ENCODE measurements around the gene MYRFL.
"Not testable (repeated sequence)": the region's sequence is repeated elsewhere in the genome, so short reads cannot be mapped to it uniquely, and the experiment has no call there.

Gene MYRFL
- total RNA-seq: 0 to 0.17 (median 0) reads per million in 9 experiments

DNA sequence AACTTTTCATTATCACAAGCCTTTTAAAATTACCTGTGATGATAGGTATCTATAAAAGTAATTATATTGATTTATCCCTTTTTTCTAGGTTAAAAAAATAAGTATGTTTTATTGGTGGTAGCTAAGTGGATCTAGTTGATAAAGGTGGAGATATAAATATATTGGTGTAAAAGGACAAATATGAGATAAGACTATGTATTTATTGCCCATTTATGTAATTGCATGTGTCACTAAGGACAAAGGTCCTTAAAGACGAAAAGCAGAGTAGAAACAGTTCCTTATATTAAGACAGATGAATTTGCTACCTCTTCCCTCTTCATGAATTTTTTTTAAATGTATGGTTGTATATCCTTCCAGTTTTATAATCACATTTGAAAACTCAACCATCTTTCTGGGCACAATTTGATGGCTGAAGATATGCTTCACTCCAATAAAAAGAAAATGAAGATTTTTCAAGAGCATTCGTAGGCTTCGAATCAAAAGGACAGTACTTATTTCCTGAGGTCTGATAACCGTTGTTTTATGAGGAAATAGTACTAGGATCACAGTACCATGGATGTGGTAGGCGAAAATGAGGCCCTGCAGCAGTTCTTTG is at the start of gene MYRFL:
Gene MYRFL, plus strand, starts transcription at position 262 of the 595 bp plus-strand sequence. Its CDS starts 291 bp downstream, at position 553.
- Mint-ChIP-seq H3K27me3 (peaks cover 19 to 32% of the 10 kb centered on the region in 2 donors), H3K4me1 (ENCODE audit: low read depth in 2 of 2) (no peaks in the 10 kb centered on the region)

DNA sequence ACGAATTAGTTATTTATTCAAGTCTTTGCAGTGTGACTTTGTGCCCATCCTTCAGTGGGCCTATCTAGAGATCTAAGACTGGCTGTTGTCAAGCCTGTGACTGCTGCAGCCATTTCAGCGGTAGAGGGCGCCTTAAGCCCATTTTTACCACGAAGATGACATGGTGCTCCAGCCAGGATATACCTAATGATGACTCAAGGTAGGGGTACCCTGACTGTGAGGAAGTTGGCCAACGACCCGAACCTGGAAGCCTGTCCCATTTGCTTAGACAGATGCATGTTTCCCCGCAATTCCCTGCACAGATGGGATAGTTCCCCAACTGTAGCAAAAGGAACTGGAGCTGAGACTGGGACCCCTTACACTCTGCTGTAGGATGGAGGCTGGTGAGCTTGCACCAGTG is 45.1 kb upstream of the MYRFL start:
- no peak overlapping the region for H3K4me3 Mint-ChIP-seq
- DNase-seq (no peak), ATAC-seq (replicated peaks) (no peak)
- no peaks in the 10 kb centered on the region for H3K36me3 Mint-ChIP-seq (ENCODE audit: insufficient read depth)
- H3K4me1 Mint-ChIP-seq (ENCODE audit: low read depth in 2 of 2): peaks cover 4% of the 10 kb centered on the region in 2 donors
- H3K9me3 Mint-ChIP-seq: peaks cover 0 to 14% of the 10 kb centered on the region in 2 donors
- no peaks in the 10 kb centered on the region for H3K27me3 Mint-ChIP-seq
- no peak overlapping the region for H3K27ac Mint-ChIP-seq

More for the DNA sequence above, at the start of gene MYRFL:
- ATAC-seq (replicated peaks) (no peak), DNase-seq (no peak)
- Mint-ChIP-seq H3K4me3 (no peak within 1 kb of the TSS), H3K36me3 (ENCODE audit: insufficient read depth) (no peaks in the 10 kb centered on the region), H3K9me3 (no peaks in the 10 kb centered on the region), H3K27ac (no peak within 1 kb of the TSS)

DNA sequence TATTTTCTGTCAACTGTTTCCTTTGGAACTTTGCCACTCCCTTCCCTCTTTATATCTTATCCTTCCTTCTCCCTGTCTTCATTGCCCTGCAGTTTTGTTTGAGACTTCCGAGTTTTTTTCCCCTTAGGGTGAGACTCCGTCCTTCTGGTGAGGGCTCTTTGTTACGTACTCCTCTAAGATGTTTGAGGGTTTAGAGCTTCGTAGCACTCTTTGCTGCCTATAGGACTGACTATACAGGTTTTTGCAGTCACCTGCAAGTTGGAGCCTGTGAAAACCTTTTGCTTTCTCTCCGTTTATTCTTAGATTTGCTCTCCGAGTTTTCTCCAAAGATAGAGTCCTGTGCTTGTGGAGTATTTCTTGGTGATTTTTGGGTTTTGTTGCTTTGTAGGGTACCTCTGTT is 41.7 kb upstream of the MYRFL start:
- H3K9me3 Mint-ChIP-seq: peaks cover 0 to 14% of the 10 kb centered on the region in 2 donors
- peaks cover 4 to 8% of the 10 kb centered on the region in 2 donors for H3K4me1 Mint-ChIP-seq (ENCODE audit: low read depth in 2 of 2)
- no peak overlapping the region for H3K27ac Mint-ChIP-seq
- no peak for ATAC-seq (replicated peaks)
- peaks cover 3% of the 10 kb centered on the region for H3K36me3 Mint-ChIP-seq (ENCODE audit: insufficient read depth)
- no peak overlapping the region for H3K4me3 Mint-ChIP-seq
- DNase-seq: no peak
- no peaks in the 10 kb centered on the region for H3K27me3 Mint-ChIP-seq

DNA sequence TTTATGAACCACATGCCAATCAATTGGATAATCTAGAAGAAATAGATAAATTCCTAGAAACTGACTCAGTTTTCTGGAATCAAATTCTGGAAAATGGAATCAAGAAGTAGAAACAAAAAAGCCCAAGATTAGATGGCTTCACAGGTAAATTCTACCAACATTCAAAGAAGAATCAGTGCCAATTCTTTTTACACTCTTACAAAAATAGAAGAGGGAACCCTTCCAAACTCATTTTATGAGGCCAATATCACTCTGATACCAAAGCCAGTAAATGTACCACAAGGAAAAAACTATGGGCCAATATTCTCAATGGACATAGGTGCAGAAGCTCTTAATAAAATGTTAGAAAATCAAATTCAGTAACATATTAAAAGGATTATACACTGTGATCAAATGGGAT is 35.7 kb upstream of the MYRFL start:
- Mint-ChIP-seq H3K4me1 (ENCODE audit: low read depth in 2 of 2) (peaks cover 0 to 4% of the 10 kb centered on the region in 2 donors), H3K27me3 (no peaks in the 10 kb centered on the region), H3K9me3 (peaks cover 6 to 30% of the 10 kb centered on the region in 2 donors), H3K36me3 (ENCODE audit: insufficient read depth) (peaks cover 3% of the 10 kb centered on the region), H3K4me3 (no peak overlapping the region), H3K27ac (no peak overlapping the region)
- DNase-seq (no peak), ATAC-seq (replicated peaks) (no peak)

DNA sequence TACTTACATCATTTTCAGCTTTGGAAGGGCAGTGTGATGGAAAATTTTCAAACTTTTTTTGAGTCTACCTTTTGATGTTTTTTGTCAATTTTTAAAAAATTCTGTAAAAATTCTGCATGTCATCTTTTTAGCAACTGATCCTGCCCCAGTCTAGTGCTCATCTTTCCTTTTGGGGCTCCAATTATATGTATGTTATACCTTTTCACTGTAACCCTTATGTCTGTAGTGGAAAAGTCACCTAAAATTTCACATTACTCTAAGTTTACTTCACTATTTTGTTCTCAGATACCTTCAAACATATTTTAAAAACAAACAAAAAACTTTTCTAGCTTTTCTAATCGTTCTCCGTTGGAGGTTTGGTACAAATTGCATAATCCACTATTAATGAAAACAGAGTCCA is 32.5 kb upstream of the MYRFL start:
- peaks cover 12% of the 10 kb centered on the region for H3K36me3 Mint-ChIP-seq (ENCODE audit: insufficient read depth)
- DNase-seq (no peak), ATAC-seq (replicated peaks) (no peak)
- H3K27me3 Mint-ChIP-seq: no peaks in the 10 kb centered on the region
- no peak overlapping the region for H3K4me3 Mint-ChIP-seq
- no peak overlapping the region for H3K27ac Mint-ChIP-seq
- no peaks in the 10 kb centered on the region for H3K4me1 Mint-ChIP-seq (ENCODE audit: low read depth in 2 of 2)
- peaks cover 6 to 30% of the 10 kb centered on the region in 2 donors for H3K9me3 Mint-ChIP-seq

DNA sequence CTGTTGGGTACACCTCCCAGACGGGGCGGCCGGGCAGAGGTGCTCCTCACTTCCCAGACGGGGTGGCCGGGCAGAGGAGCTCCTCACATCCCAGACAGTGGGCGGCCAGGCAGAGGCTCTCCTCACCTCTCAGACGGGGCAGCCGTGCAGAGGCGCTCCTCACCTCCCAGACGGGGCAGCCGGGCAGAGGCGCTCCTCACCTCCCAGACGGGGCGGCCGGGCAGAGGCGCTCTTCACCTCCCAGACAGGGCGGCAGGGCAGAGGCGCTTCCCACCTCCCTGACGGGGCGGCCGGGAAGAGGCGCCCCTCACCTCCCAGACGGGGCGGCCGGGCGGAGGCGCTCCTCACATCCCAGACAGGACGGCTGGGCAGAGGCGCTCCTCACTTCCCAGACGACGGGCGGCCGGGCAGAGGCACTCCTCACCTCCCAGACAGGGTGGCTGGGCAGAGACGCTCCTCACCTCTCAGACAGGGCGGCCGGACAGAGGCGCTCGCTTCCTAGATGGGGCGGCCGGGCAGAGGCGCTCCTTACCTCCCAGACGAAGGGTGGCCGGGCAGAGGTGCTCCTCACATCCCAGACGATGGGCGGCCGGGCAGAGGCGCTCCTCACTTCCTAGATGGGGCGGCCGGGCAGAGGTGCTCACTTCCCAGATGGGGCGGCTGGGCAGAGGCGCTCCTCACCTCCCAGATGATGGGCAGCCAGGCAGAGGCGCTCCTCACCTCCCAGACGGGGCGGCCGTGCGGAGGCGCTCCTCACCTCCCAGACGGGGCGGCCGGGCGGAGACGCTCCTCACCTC is 17.7 kb upstream of the MYRFL start:
- not testable (repeated sequence) for H3K36me3 Mint-ChIP-seq (ENCODE audit: insufficient read depth)

DNA sequence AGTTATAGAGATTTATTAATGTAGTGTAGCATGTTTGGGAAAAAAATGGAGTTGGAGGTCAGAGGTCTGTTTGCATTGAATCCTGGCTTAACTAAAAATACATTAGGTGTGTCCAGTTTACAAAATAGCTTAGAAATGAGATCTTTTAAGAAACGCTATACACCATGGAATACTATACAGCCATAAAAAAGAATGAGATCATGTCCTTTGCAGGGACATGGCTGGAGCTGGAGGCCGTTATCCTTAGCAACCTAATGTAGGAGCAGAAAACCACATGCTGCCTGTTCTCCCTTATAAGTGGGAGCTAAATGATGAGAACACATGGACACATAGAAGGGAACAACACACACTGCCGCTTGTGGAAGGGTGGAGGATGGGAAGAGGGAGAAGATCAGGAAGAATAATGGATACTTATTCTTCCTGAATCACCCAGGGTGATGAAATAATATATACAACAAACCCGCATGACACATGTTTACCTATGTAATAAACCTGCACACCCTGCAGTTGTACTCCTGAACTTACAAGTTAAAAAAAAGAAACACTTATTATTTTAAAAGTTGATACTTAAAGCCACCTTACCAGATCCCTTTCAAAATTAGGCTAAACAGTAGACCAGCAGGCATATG is 14.0 kb upstream of the MYRFL start:
- Mint-ChIP-seq H3K27me3 (no peaks in the 10 kb centered on the region), H3K4me3 (no peak overlapping the region), H3K4me1 (ENCODE audit: low read depth in 2 of 2) (no peaks in the 10 kb centered on the region), H3K36me3 (ENCODE audit: insufficient read depth) (peaks cover 3% of the 10 kb centered on the region), H3K27ac (no peak overlapping the region), H3K9me3 (peaks cover 0 to 5% of the 10 kb centered on the region in 2 donors)
- DNase-seq: no peak
- no peak for ATAC-seq (replicated peaks)

More for the DNA sequence above, 17.7 kb upstream of the MYRFL start:
- not testable (repeated sequence) for ATAC-seq (replicated peaks); H3K4me1 Mint-ChIP-seq (ENCODE audit: low read depth in 2 of 2); H3K27ac Mint-ChIP-seq; H3K4me3 Mint-ChIP-seq; DNase-seq; H3K9me3 Mint-ChIP-seq; H3K27me3 Mint-ChIP-seq

DNA sequence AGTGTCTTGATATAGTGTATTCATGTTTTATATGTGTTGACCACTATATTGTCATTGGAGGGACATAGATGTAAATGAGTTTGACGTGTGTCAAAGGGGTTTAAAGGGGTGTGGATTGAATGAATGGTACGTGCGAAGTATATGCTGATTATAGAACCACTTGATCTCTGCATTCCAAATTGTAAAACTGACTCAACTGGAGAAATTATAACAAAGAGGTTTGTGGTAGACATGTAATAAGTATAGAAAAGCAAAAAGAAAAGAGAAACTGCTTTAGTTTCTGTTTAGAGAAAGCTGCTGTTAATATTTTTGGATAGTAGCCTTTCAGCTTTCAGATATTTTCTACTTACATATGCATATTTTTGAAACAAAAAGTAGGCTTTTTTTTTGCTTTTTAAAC is 8.9 kb upstream of the MYRFL start:
- H3K4me3 Mint-ChIP-seq: no peak overlapping the region
- H3K9me3 Mint-ChIP-seq: no peaks in the 10 kb centered on the region
- H3K36me3 Mint-ChIP-seq (ENCODE audit: insufficient read depth): no peaks in the 10 kb centered on the region
- ATAC-seq (replicated peaks) (no peak), DNase-seq (no peak)
- H3K27me3 Mint-ChIP-seq: no peaks in the 10 kb centered on the region
- no peak overlapping the region for H3K27ac Mint-ChIP-seq
- H3K4me1 Mint-ChIP-seq (ENCODE audit: low read depth in 2 of 2): no peaks in the 10 kb centered on the region

DNA sequence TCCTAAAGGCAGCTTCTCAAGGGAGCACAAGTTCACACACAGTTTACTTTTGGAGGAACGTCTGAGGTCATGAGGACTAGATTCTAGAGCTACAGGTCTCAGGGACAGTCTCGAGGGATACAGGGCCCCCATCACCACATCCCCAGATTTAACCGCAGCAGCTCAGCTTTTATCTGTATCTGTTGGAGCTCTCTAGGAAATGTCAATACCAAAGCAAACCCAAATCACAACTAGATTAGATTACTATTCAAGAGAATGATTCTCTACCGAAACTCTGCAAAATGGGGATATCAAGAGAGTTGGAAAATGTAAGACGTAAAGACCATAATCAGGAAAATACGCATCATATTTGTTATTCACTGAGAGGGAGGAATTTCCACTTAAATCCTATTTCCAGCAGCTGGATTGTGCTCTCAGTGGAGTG is 4.0 kb upstream of the MYRFL start:
- ATAC-seq (replicated peaks) (no peak), DNase-seq (no peak)
- Mint-ChIP-seq H3K36me3 (ENCODE audit: insufficient read depth) (no peaks in the 10 kb centered on the region), H3K4me1 (ENCODE audit: low read depth in 2 of 2) (no peaks in the 10 kb centered on the region), H3K9me3 (no peaks in the 10 kb centered on the region), H3K4me3 (no peak overlapping the region), H3K27me3 (peaks cover 0 to 10% of the 10 kb centered on the region in 2 donors), H3K27ac (no peak overlapping the region)

DNA sequence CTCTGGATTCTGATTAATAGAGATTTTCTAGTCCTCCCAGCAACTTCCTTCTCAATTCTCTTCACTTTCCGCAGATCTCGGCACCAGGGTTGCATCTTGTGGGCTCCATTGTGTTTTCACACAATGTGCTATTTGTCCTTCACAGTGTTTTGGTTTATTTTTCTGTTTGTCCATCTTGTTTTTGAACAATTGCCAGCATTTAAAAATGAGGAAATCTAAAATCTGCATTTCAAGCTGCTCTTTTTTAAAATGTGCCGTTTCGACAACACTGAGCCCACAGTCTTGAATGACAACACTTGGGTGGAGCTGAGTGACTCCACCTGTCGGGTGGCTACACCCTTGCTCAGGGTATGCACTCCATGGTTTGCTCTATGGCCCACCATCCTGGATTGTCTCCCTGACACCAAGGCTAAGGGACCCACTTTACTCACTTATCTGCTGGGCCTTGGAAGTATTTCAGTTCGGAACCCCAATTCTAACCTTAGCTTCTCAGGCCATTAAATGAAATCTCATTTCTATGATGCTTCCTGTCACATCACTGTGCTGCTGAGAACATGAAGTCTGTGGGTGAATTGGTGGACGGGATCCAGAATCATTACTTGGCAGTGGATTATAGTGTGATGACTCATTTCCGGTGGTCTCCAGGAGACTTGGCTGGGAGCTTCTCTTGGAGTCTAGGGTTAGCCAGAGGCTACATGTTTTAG is 3.4 kb upstream of the MYRFL start:
- H3K27ac Mint-ChIP-seq: no peak overlapping the region
- H3K27me3 Mint-ChIP-seq: peaks cover 3 to 10% of the 10 kb centered on the region in 2 donors
- no peak overlapping the region for H3K4me3 Mint-ChIP-seq
- no peak for ATAC-seq (replicated peaks)
- no peaks in the 10 kb centered on the region for H3K9me3 Mint-ChIP-seq
- H3K4me1 Mint-ChIP-seq (ENCODE audit: low read depth in 2 of 2): no peaks in the 10 kb centered on the region
- DNase-seq: no peak
- no peaks in the 10 kb centered on the region for H3K36me3 Mint-ChIP-seq (ENCODE audit: insufficient read depth)

DNA sequence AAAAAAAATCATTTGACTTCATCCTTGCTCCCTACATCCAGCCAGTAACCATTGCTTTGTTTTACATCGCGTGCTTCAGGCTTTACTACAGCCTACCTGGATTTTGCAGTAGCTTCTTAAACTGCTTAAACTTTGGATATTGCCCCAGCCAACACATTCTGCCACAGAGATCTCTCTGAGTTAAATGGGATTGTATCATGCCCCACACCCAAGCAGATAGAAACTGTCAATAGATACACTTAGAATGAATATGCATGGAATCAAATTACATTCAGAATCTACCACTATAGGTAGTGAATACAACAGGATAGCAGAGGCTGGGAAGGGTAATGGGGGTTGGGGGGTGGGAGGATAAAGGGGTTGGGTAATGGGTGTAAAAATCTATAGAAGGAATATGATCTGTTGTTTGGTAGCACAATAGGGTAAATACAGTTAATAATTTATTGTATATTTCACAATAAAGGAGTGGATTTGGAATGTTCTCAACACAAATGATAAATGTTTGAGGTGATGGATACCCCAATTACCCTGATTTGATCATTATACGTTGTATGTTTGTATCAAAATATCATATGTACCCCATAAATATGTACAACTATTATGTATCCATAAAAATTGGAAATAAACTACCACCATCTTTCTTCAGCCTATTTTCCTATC is 2.7 kb upstream of the MYRFL start:
- no peak overlapping the region for H3K4me3 Mint-ChIP-seq
- H3K27me3 Mint-ChIP-seq: peaks cover 10 to 17% of the 10 kb centered on the region in 2 donors
- ATAC-seq (replicated peaks): no peak
- no peaks in the 10 kb centered on the region for H3K36me3 Mint-ChIP-seq (ENCODE audit: insufficient read depth)
- no peaks in the 10 kb centered on the region for H3K9me3 Mint-ChIP-seq
- no peak for DNase-seq
- H3K4me1 Mint-ChIP-seq (ENCODE audit: low read depth in 2 of 2): no peaks in the 10 kb centered on the region
- H3K27ac Mint-ChIP-seq: no peak overlapping the region

DNA sequence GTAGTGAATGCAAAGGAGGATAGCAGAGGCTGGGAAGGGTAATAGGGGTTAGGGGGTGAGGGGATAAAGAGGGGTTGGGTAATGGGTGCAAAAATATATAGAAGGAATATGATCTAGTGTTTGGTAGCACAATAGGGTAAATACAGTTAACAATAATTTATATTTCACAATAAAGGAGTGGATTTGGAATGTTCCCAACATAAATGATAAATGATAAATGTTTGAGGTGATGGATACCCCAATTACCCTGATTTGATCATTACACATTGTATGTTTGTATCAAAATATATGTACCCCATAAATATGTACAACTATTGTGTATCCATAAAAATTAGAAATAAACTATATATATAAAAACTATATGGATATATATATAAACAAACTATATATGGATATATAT is 999 bp upstream of the MYRFL start:
- no peak overlapping the region for H3K27ac Mint-ChIP-seq
- no peak for ATAC-seq (replicated peaks)
- H3K27me3 Mint-ChIP-seq: peaks cover 12 to 27% of the 10 kb centered on the region in 2 donors
- DNase-seq: no peak
- H3K9me3 Mint-ChIP-seq: no peaks in the 10 kb centered on the region
- H3K36me3 Mint-ChIP-seq (ENCODE audit: insufficient read depth): no peaks in the 10 kb centered on the region
- no peak overlapping the region for H3K4me3 Mint-ChIP-seq
- no peaks in the 10 kb centered on the region for H3K4me1 Mint-ChIP-seq (ENCODE audit: low read depth in 2 of 2)

DNA sequence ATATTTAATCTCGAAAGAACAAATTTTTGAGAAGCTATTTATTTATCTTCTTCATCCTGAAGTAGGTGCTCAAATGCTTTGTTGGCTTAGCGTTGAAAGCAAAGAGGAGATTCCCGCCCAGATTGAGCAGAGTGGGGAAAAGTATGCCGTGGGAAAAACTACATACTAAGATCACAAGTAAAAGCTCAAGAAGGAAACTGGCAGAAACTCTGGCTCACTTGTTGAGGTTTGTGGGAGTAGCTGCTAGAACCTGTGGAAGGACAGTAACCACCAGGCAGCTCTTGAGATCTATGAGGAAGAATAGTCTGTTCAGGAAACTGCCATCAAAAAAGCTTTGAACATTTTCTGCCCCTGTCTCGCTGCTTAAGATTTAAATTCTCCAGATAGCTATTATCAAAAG is 3.9 kb downstream of the MYRFL start:
- DNase-seq (no peak), ATAC-seq (replicated peaks) (no peak)
- Mint-ChIP-seq H3K4me3 (no peak overlapping the region), H3K27me3 (peaks cover 33 to 46% of the 10 kb centered on the region in 2 donors), H3K36me3 (ENCODE audit: insufficient read depth) (no peaks in the 10 kb centered on the region), H3K27ac (no peak overlapping the region), H3K4me1 (ENCODE audit: low read depth in 2 of 2) (no peaks in the 10 kb centered on the region), H3K9me3 (no peaks in the 10 kb centered on the region)

All from effector memory CD8-positive, alpha-beta T cell (primary cell).